Stimulated activated CD4-positive, alpha-beta T cell treated with anti-CD3 and anti-CD28 coated beads, TNF-alpha, amount 100 ng/mL, for 1 hour (primary cell): ENCODE results near the gene USP10.
"Not testable (repeated sequence)": the region's sequence is repeated elsewhere in the genome, so short reads cannot be mapped to it uniquely, and the experiment has no call there.

Source experiments
- DNase-seq, 3 donors: peaks; one replicate each; pipeline ENCODE4 v3.0.0-alpha.2; 2020; ENCODE audit warnings: low read depth in 3 of 3, low spot score in 1 of 3

The USP10 gene

GRCh38 chr16:84726669-84727467 lies 27.1 kb downstream of the USP10 start:
- DNase-seq, result no peak

- DNase-seq, result no peak
These were observed 29.1 kb downstream of the USP10 start for GRCh38 chr16:84728853-84729424.

DNA sequence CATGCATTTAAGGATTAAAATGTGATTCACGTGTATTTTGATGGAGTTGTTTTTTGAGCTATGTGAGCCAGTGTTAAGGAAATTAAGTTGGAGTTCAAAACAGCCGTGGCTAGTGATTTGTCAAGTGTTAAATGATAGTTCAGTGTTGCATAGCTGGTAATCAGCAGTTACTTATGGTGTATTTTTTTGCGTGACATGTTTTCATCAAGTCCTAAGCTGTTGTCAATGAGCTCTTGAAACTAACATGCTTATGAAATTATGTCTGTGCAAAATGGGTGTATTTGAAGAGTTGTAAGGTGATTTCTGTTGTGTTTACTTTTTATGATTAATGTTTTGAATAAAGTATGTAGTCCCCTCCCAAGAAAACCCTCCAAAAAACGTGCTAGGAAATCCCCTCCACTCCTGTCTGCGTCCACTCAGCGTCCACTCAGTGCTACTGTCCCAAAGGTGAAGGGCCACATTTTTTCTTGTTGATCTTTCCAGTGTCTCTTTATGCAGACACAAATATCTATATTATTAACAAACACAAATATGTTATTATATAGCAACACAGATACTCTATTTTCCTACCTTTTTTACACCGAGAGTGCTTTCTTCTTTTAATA lies 30.0 kb downstream of the USP10 start:
- DNase-seq, result no peak

- no peak for DNase-seq
These were observed 30.8 kb downstream of the USP10 start for GRCh38 chr16:84730406-84731106.

- DNase-seq, result not testable (repeated sequence)
These were observed 32.5 kb downstream of the USP10 start for GRCh38 chr16:84732332-84732673.

DNA sequence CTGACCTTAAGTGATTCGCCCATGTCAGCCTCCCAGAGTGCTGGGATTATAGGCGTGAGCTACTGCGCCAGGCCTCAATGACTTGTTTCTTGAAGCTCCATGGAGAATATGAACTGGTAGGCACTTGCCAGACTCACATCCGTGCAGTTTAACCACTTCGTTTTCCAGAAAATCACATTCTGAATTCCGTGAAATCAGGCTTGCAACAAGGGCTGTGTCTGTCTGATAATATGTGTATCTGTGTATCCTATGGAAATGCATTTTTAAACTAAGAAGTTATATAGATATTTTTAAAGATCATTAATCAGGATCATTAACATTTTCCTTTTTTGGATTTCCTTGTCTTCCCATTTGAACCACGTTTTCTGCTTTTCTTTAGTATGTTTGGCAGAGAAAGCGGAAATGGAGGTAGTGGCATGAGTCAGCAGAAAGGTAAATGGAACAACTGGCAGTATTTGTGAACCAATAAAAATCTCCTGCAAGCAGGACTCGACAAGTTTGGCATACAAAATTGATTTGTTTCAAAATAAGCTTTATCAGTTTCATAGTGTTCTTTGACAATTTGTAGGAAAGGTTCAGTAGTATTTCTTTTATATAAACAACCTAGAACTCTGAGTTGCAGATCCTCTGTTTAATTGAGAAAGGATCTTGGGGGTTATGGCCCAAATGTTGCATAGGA lies 33.0 kb downstream of the USP10 start:
- no peak for DNase-seq

- peak in 1 of 3 donors; percentile 10 for DNase-seq
These were observed 36.2 kb downstream of the USP10 start for GRCh38 chr16:84735849-84736586.

GRCh38 chr16:84737192-84738011 lies 37.6 kb downstream of the USP10 start:
- no peak for DNase-seq

DNA sequence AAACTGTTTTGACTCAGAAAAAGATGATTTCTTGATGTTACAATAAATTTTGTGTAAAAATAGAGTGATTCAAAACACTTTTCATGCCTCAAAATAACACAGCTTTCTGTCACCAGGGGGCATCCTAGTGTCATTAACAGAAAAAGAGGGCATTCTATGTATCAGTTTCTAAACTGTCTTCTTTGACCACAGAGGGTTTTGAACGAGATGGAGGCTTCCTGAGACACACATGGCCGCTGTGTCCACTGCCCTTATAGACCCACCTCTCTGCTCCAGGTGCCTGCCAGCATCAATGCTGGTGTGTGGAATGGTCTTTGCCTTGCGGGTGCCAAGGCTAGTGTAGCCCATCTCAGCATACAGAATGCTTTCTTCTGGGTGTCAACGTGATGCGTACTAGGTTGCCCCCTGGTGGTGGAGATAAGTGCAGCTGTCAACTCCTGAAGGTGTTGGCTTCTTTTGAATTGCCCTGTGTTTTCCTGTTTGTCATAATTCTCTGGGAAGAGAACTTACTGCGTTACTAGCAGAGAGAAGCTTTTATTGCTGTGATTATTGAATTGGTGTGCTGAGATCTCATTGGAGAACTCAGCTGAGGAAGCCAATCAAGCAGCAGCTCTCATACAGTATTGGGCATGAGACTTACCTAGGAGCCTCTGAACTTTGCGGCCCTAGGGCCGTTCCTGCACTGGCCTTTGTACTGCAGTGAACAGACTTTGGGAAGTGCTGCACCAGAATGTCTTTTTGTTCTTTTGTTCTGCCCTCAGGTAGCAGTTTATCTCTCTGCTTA lies 38.6 kb downstream of the USP10 start:
- peak; percentile 30 to 49 (median 43) for DNase-seq

- no peak for DNase-seq
These were observed 39.7 kb downstream of the USP10 start for GRCh38 chr16:84739349-84740124.

GRCh38 chr16:84740596-84741116 lies 40.9 kb downstream of the USP10 start:
- no peak for DNase-seq

DNA sequence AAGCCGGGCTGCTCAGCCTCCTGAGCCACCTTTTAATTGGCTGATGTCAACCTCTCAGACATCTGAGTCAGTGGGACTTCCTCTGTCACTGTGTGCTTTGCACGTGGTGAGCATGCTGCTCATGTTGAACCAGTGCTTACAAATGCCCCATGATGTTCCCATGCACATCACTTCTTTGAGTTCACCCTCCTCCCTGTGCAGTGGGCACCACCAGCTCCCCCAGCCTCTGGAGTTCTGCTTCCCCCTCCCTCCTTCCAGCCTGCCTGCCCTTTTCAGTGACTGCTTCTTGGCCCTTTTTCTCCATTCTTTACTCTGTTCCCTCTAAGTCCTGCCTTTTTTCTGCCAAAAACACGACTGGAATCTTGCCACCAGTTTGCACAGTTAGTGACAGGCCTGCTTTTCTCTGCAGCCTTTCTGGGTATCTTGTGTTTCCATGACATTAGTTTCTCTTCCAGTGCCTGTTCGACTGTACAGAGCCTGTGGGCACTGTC lies 41.6 kb downstream of the USP10 start:
- no peak for DNase-seq

DNA sequence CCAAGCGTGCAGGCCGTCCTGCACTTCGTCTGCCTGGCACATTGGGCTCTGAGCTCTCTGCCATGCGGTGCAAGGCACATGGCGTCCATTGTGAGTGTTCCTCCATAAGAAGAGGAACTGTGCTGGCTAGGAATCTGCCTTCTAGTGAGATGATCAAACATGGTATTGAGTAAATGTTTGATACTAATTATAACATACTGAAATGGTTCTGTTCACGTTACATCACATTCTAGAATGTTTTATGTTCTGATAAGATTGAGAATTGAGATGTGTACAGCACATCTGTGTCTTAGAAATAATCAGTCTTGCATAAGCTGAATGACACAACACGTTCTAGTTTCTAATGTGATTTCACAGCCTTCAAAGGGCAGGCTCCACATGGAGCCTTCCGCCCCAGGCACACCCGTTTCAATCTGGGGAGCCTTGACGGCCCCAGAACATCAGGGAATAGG lies 42.9 kb downstream of the USP10 start:
- no peak for DNase-seq

GRCh38 chr16:84746231-84746630 lies 46.4 kb downstream of the USP10 start:
- no peak for DNase-seq

- DNase-seq, result no peak
These were observed 47.1 kb downstream of the USP10 start for GRCh38 chr16:84746875-84747274.

- not testable (repeated sequence) for DNase-seq
These were observed 48.4 kb downstream of the USP10 start for GRCh38 chr16:84748247-84748646.

DNA sequence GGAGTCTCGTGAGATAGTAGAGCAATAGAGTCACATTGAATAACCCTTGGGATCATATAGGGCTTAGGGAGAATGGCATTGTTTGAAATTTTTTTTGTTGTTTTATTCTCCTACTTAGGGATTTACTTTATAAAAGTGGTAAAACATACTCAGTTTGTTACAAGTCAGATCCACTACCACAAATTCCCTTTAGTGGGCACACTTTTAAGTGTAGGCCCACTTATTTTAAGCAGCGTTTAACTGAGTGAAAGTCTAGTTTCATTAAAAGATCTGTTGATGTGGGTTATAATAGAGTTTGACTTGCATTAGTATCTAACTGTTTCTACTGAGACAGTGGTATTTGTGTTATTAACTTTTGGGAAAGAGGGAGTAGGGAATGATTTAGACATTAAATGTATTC lies 49.3 kb downstream of the USP10 start:
- no peak for DNase-seq

DNA sequence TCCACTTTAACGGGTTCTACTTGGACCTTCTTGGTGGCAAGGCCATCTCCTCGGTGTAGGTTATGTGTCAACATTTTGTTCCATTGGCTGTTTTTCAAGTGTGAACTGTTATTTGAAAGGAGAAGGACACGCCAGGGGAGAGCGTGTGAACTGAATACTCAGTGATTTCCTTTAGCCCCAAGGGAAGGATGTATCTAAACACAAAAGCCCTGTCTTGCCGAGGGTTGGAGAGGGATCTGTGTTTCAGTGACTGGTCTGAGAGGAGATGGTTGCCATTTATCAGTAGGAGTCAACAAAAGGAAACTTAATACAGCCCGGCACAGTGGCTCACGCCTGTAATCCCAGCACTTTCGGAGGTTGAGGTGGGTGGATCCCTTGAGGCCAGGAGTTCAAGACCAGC lies 50.0 kb downstream of the USP10 start:
- DNase-seq, result no peak
